Measurements from ENCODE around the gene RPN1.

The RPN1 gene

GRCh38 chr3:128629936-128630335 lies 20.7 kb downstream of the RPN1 start:
- no peak for DNase-seq (ENCODE audit: low read depth in 1 of 2, low spot score in 1 of 2)
- in situ Hi-C loops (cut with HindIII; ENCODE audit: low pct_unique_long_range_greater_than_20kb, low sequenced_read_pairs) = no loop called here
- no peak for TF ChIP-seq JUND (IDR thresholded peaks at IDR 0.05; ENCODE audit: low read depth)

GRCh38 chr3:128625409-128625945 lies 25.1 kb downstream of the RPN1 start:
- DNase-seq (ENCODE audit: low read depth in 1 of 2, low spot score in 1 of 2) = no peak
- no peak for TF ChIP-seq JUND (IDR thresholded peaks at IDR 0.05; ENCODE audit: low read depth)
- in situ Hi-C loops (cut with HindIII; ENCODE audit: low pct_unique_long_range_greater_than_20kb, low sequenced_read_pairs) = no loop called here

- no peak for TF ChIP-seq JUND (IDR thresholded peaks at IDR 0.05; ENCODE audit: low read depth)
- DNase-seq (ENCODE audit: low read depth in 1 of 2, low spot score in 1 of 2) = no peak
- in situ Hi-C loops (cut with HindIII; ENCODE audit: low pct_unique_long_range_greater_than_20kb, low sequenced_read_pairs) = no loop called here
Measured at GRCh38 chr3:128624526-128625138, 26.0 kb downstream of the RPN1 start.

GRCh38 chr3:128623762-128624176 lies 26.8 kb downstream of the RPN1 start:
- in situ Hi-C loops (cut with HindIII; ENCODE audit: low pct_unique_long_range_greater_than_20kb, low sequenced_read_pairs) = no loop called here
- DNase-seq (ENCODE audit: low read depth in 1 of 2, low spot score in 1 of 2) = no peak
- TF ChIP-seq JUND (IDR thresholded peaks at IDR 0.05; ENCODE audit: low read depth) = no peak

- DNase-seq (ENCODE audit: low read depth in 1 of 2, low spot score in 1 of 2) = no peak
- in situ Hi-C loops (cut with HindIII; ENCODE audit: low pct_unique_long_range_greater_than_20kb, low sequenced_read_pairs) = no loop called here
- no peak for TF ChIP-seq JUND (IDR thresholded peaks at IDR 0.05; ENCODE audit: low read depth)
Measured at GRCh38 chr3:128621931-128622330, 28.7 kb downstream of the RPN1 start.

GRCh38 chr3:128621234-128621633 lies 29.4 kb downstream of the RPN1 start:
- TF ChIP-seq JUND (IDR thresholded peaks at IDR 0.05; ENCODE audit: low read depth) = no peak
- in situ Hi-C loops (cut with HindIII; ENCODE audit: low pct_unique_long_range_greater_than_20kb, low sequenced_read_pairs) = no loop called here
- DNase-seq (ENCODE audit: low read depth in 1 of 2, low spot score in 1 of 2) = no peak

- in situ Hi-C loops (cut with HindIII; ENCODE audit: low pct_unique_long_range_greater_than_20kb, low sequenced_read_pairs) = no loop called here
- no peak for DNase-seq (ENCODE audit: low read depth in 1 of 2, low spot score in 1 of 2)
- no peak for TF ChIP-seq JUND (IDR thresholded peaks at IDR 0.05; ENCODE audit: low read depth)
Measured at GRCh38 chr3:128620268-128620691, 30.3 kb downstream of the RPN1 start.

- DNase-seq (ENCODE audit: low read depth in 1 of 2, low spot score in 1 of 2) = no peak
- no peak for TF ChIP-seq JUND (IDR thresholded peaks at IDR 0.05; ENCODE audit: low read depth)
- in situ Hi-C loops (cut with HindIII; ENCODE audit: low pct_unique_long_range_greater_than_20kb, low sequenced_read_pairs) = no loop called here
Measured at GRCh38 chr3:128619146-128619890, 31.3 kb downstream of the RPN1 start.

GRCh38 chr3:128618398-128618726 lies 32.3 kb downstream of the RPN1 start:
- no peak for DNase-seq (ENCODE audit: low read depth in 1 of 2, low spot score in 1 of 2)

GRCh38 chr3:128617557-128618397 lies 32.8 kb downstream of the RPN1 start:
- no peak for TF ChIP-seq JUND (IDR thresholded peaks at IDR 0.05; ENCODE audit: low read depth)
- peak; percentile 94 for DNase-seq (ENCODE audit: low read depth in 1 of 2, low spot score in 1 of 2)
- in situ Hi-C loops (cut with HindIII; ENCODE audit: low pct_unique_long_range_greater_than_20kb, low sequenced_read_pairs) = no loop called here

More at GRCh38 chr3:128618398-128618726, 32.3 kb downstream of the RPN1 start:
- TF ChIP-seq JUND (IDR thresholded peaks at IDR 0.05; ENCODE audit: low read depth) = no peak
- in situ Hi-C loops (cut with HindIII; ENCODE audit: low pct_unique_long_range_greater_than_20kb, low sequenced_read_pairs) = no loop called here

GRCh38 chr3:128617270-128617556 lies 33.4 kb downstream of the RPN1 start:
- in situ Hi-C loops (cut with HindIII; ENCODE audit: low pct_unique_long_range_greater_than_20kb, low sequenced_read_pairs) = no loop called here
- TF ChIP-seq JUND (IDR thresholded peaks at IDR 0.05; ENCODE audit: low read depth) = no peak
- no peak for DNase-seq (ENCODE audit: low read depth in 1 of 2, low spot score in 1 of 2)

GRCh38 chr3:128616516-128617269 lies 33.9 kb downstream of the RPN1 start:
- DNase-seq (ENCODE audit: low read depth in 1 of 2, low spot score in 1 of 2) = no peak
- in situ Hi-C loops (cut with HindIII; ENCODE audit: low pct_unique_long_range_greater_than_20kb, low sequenced_read_pairs) = no loop called here
- no peak for TF ChIP-seq JUND (IDR thresholded peaks at IDR 0.05; ENCODE audit: low read depth)

Measured in T47D (cell line).